Stimulated activated CD8-positive, alpha-beta memory T cell treated with anti-CD3 and anti-CD28 coated beads, Interleukin-15, amount 100 ng/mL, for 4 hours (primary cell): Measurements from ENCODE around the gene RPL13.

ENCODE experiments used
- DNase-seq, 2 donors: peaks; one replicate each; pipeline ENCODE4 v3.0.0-alpha.2; 2020; ENCODE audit warnings: low read depth in 2 of 2

The RPL13 gene

DNA sequence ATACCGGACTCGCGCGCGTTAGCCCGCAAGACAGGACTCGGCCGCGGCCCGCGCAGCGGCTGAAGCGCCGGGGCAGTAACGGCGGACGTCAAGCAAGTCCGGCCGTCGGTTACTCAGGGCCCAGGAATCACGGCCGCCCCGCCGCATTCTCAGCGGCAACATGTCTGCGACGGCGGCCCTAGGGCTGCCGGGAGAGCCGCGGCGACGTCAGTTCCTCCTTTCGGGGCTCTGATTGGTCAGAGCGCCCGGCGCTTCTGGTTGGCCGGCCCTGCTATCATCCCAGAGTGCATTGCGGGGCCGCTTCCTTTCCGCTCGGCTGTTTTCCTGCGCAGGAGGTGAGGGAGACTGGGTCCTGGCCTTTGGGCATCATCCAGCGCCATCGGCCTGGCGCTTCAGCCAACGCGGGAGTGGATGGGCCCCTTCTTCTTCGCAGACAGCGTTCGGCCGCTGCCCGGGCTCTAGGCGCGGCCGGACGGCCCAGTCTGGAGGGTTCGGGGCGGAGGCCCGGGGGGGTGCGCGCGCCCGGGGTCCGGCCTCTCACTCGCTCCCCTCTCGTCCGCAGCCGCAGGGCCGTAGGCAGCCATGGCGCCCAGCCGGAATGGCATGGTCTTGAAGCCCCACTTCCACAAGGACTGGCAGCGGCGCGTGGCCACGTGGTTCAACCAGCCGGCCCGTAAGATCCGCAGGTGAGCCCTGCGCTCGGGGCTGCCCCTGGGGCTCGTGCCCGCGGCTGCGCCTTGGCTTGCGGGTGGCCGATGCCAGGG lies at the start of gene RPL13:
Gene RPL13 (plus strand): TSS at position 305 of the 764 bp plus-strand sequence. CDS start 278 bp downstream, at position 583.
- peak; percentile 84 to 89 for DNase-seq

- DNase-seq: no peak
Measured at GRCh38 chr16:89511374-89511773, 49.1 kb upstream of the RPL13 start.

DNA sequence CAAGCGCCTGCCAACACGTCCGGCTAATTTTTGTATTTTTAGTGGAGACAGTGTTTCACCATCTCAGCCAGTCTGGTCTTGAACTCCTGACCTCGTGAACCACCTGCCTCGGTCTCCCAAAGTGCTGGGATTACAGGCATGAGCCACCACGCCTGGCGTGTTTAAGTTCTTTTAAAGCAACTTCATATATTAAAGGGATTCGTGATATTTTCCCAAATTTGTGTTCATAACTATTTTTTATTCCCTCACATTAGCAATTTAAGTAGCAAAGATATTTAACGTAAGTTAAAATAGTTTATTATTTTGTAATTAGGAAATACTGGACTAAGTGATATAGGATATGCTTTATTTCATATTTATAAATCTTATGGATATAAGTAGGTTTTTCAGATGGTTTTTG lies 48.0 kb upstream of the RPL13 start:
- no peak for DNase-seq

DNA sequence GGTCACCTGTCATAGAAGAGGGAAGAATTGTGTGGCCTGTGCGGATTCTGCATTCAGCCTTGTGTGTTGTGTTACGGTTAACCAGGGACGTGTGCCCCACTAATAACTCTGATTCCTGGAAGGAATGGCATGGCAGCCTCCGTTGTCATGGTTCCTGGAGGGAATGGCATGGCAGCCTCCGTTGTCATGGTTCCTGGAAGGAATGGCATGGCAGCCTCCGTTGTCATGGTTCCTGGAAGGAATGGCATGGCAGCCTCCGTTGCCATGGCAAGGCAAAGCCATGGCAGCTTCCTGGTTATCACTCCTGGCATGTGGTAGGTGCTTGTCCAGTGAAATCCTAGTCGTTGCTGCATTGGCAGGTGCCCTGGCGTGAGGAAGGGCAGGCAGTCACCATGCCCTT lies 43.4 kb upstream of the RPL13 start:
- DNase-seq: no peak

- no peak for DNase-seq
Measured at GRCh38 chr16:89519881-89520280, 40.6 kb upstream of the RPL13 start.

- no peak for DNase-seq
Measured at GRCh38 chr16:89522287-89522686, 38.2 kb upstream of the RPL13 start.

DNA sequence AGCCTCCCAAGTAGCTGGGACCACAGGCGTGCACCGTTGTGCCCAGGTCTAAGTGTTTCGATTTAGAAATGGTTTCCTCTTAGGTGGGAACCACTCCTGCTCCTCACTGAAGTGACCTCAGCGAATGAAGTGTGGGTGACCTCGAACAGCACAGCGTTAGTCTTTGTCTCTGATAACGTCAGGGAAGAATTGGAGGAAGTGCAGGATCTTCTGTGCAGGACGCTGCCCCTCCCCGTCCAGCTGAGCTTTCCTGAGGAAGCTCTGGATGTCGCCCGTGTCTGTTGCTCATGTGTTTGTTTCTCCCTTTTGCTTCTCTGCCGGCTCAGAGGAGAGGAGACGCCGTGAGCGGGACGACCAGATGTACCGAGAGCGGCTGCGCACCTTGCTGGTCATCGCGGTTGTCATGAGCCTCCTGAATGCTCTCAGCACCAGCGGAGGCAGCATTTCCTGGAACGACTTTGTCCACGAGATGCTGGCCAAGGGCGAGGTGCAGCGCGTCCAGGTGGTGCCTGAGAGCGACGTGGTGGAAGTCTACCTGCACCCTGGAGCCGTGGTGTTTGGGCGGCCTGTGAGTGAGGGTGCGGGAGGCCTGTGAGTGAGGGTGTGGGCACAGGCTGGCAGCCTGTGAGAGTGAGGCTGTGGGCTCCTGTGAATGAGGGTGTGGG lies 36.7 kb upstream of the RPL13 start:
- DNase-seq: no peak

GRCh38 chr16:89525146-89525913 lies 35.2 kb upstream of the RPL13 start:
- no peak for DNase-seq

DNA sequence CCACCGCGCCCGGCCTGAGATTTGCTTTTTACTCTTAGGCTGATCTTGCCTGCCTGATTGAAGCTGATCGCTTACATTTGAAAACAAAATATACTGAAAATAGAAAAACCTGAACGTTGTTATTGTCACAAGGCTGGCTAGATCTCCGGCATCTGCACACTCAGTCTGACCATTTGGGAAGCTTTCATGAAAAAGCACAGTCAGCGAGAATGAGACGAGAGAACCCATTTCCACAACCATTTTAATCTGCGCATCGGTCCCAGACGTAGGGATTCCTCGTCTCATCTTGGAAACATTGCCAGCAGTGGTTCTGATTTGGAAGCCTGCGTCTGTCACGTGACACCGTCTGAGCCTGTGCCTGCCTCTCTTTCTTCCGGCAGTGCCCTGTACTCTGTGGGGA lies 31.4 kb upstream of the RPL13 start:
- DNase-seq: no peak

- no peak for DNase-seq
Measured at GRCh38 chr16:89530401-89531381, 29.8 kb upstream of the RPL13 start.

GRCh38 chr16:89531821-89532526 lies 28.5 kb upstream of the RPL13 start:
- no peak for DNase-seq

DNA sequence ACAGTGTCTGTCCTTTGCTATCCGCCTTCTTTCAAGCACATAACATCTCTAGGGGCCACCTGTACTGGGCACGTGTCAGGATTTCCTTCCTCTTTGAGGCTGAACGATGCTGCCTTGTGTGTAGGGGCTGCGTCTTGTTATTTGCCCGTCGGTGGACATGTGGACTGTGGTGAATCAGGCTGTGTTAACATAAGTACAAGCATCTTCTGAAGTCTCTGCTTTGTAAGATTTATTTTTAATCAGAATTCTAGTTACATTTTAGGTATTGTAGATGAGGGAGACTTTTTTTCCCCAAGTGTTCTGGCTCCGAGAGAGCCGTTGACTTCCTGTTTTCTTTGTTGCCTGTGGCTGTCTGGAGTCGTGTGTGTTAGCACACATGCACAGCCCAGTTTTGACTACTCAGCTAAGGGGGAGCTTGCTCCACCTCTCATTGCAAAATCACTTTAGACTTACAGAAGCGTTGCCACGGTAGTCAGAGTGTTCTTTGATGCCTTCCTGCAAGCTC lies 26.2 kb upstream of the RPL13 start:
- DNase-seq: no peak

DNA sequence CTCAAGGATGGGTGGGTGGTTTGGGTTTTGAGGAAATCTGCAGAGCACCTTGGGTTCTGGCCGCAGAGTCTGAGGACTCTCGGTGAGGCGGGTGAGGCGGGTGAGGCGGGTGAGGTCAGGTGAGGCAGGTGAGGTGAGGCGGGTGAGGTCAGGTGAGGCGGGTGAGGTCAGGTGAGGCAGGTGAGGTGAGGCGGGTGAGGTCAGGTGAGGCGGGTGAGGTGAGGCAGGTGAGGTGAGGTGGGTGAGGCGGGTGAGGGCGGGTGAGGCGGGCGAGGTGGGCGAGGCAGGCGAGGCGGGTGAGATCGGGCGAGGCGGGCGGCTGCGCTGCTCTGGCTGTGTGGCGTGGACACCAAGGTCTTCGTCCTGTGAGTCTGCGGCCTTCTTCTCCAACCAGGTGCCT lies 24.1 kb upstream of the RPL13 start:
- DNase-seq: no peak

- DNase-seq: no peak
Measured at GRCh38 chr16:89536886-89537548, 23.5 kb upstream of the RPL13 start.

DNA sequence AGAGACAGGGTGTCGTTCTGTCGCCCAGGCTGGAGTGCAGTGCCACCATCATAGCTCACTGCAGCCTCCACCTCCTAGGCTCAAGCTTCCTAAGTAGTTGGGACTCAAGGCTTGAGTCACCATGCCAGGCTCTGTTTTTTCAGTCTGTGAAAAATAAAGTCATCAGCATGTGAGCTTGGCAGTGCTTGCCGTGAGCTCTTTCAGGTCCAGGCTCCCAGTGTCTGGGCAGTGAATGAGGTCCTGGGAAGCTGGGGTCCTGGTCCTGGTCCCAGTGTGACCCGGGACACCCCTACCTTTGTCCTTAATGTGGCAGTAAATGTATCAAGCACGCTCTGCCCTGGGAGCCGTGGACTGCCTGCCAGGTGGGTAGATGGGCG lies 22.9 kb upstream of the RPL13 start:
- no peak for DNase-seq

- DNase-seq: no peak
Measured at GRCh38 chr16:89538286-89538685, 22.2 kb upstream of the RPL13 start.

DNA sequence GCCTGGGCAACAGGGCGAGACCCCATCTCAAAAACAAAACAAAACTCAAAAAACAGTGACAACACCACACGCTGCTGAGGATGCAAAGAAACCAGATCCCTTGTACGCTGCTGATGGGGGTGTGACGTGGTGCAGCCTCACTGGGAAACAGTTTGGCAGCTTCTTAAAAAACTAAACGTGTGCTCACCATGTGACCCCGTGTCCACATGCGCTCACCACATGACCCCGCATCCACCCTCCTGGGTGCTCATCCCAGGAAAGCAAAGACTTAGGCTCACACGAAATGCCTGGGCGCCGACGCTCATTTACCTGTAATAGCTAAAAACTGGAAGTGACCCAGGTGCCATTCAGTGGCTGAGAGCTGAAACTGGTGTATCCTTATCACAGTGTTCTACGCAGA lies 19.9 kb upstream of the RPL13 start:
- no peak for DNase-seq

GRCh38 chr16:89541792-89542191 lies 18.7 kb upstream of the RPL13 start:
- DNase-seq: no peak

DNA sequence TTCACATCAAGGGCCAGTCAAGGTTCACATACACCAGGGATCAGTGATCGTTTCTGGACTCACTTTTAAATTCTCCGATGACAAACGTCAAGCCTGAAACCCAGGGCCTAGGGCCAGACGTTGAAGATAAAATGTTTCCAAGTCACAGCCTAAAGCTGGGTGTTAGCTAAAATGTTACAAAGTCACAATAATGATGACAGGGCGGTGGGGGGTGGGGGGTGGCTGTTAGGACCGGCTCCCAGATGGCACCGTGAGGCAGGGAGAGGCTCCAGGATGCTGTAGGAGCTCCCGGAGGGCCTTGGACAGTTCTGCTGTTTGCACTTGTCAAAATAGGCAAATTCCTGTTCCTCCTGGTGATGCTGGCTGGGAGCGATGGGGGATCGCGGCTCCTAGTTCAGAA lies 16.4 kb upstream of the RPL13 start:
- no peak for DNase-seq

DNA sequence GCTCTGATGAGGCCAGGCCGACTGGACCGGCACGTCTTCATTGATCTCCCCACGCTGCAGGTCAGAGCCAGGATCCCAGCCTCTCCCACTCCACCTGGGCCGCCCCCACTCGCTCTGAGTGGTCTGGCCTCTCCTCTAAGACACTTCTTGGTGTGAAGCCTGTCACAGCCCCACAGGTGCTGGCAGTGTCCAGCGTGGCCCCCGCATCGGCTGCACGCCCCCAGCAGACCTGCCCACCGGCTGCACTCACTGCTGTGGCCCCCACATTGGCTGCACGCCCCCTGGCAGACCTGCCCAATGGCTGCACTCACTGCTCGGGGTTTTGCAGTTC lies 15.8 kb upstream of the RPL13 start:
- no peak for DNase-seq
